Heart right ventricle (tissue), 16 donors: ENCODE data around the gene CAND2. TPM values are rescaled to one million over a fixed set of nuclear protein-coding genes. Genes with fewer than 3 reads are reported as not detected.
"Not testable (repeated sequence)": the region's sequence is repeated elsewhere in the genome, so short reads cannot be mapped to it uniquely, and the experiment has no call there.

Experiments
- ATAC-seq, 8 donors: fragments of 200-7000 bp; cut with Tn5 transposase; one replicate each; pipeline ENCODE4 v1.9.1; 2020; ENCODE audit warnings: mild to moderate bottlenecking in 8 of 8, moderate library complexity in 8 of 8, moderate number of reproducible peaks in 1 of 8
- DNase-seq, 2 donors: peaks; one replicate each; pipeline ENCODE4 v3.0.0-alpha.2; 2020
- H3K27ac ChIP-seq, 10 donors: fragments of 200-600 bp; sonication (generic) in 2 of 10; one replicate each; pipeline versions ENCODE4 v1.5.0 to v1.8.0; 2020 to 2022; ENCODE audit warnings: mild to moderate bottlenecking in 3 of 10
- H3K27me3 ChIP-seq, 7 donors: fragments of 200-600 bp; one replicate each; pipeline ENCODE4 v1.8.0; 2021 to 2022; ENCODE audit warnings: mild to moderate bottlenecking in 2 of 7
- H3K36me3 ChIP-seq, 9 donors: fragments of 200-600 bp; sonication (generic) in 1 of 9; one replicate each; pipeline versions ENCODE4 v1.5.0 to v1.8.0; 2020 to 2022; ENCODE audit warnings: mild to moderate bottlenecking in 2 of 9
- H3K4me1 ChIP-seq, 9 donors: fragments of 200-600 bp; sonication (generic) in 1 of 9; one replicate each; pipeline versions ENCODE4 v1.5.0 to v1.8.0; 2020 to 2022; ENCODE audit warnings: mild to moderate bottlenecking in 4 of 9
- H3K4me3 ChIP-seq, 10 donors: fragments of 200-600 bp; sonication (generic) in 2 of 10; one replicate each; pipeline versions ENCODE4 v1.5.0 to v1.8.0; 2020 to 2022; ENCODE audit warnings: mild to moderate bottlenecking in 7 of 10, moderate library complexity in 2 of 10
- H3K9me3 ChIP-seq, 11 donors: fragments of 200-600 bp in 10 of 11; sonication (generic) in 2 of 11; one replicate each; pipeline versions ENCODE4 v1.5.0 to v1.8.0; 2013 to 2022; ENCODE audit warnings: mild to moderate bottlenecking in 2 of 11, control low read depth in 1 of 11, moderate library complexity in 1 of 11
- CTCF ChIP-seq, 9 donors: fragments of 200-600 bp; sonication (generic) in 2 of 9; IDR thresholded peaks; one replicate each; pipeline versions ENCODE4 v1.5.0 to v1.8.0; 2021 to 2022; ENCODE audit warnings: antibody characterized with exemption in 9 of 9, mild to moderate bottlenecking in 5 of 9, moderate library complexity in 1 of 9
- WGBS, 2 donors: extraction: QIAGEN DNeasy Blood & Tissue Kit; methylation state at CpG; one replicate each; pipeline ENCODE4 v1.1.7; 2013; ENCODE audit warnings: inconsistent platforms in 1 of 2; 5-methylcytosine and 5-hydroxymethylcytosine counted together
- intact Hi-C, 10 donors: fragments of 100-400 bp; cut with DNase I; formaldehyde crosslinking; loops; one replicate each; pipeline versions ENCODE4 v1.11.1 to v1.14.2; 2022
- polyA plus RNA-seq, 2 donors: library from polyadenylated mRNA; stranded (reverse); fragments of 200-250 nt; gene quantifications; one replicate each; pipeline ENCODE4 v1.2.3, GENCODE V29; 2013
- total RNA-seq, 10 donors: library from RNA; stranded (reverse); fragmentation: NEBNext Ultra II Directional in 3 of 10; extraction: Animal tissue kit (Norgen Biotek cat#: 25700) in 3 of 10; gene quantifications; one replicate each; pipeline versions ENCODE4 v1.2.1 to v1.2.4, GENCODE V29; 2021 to 2023
- donor health status: Arrhythmogenic right ventricular cardiomyopathy.
- donor health status: ischemic (EF 13 %, LVEDD 7.1; RV severe dilation, severe dysfunction).
- donor health status: healthy with polysubstance abuse.
- donor health status: DM: no; HTN: yes; CAD: no.
- donor health status: DM: no; HTN: no; CAD: no.
- donor health status: ischemic (EF 25% LVEDD 6.9; RV normal size, moderate dysfunction).
- donor health status: ischemic (EF 25% LVEDD 5.7; RV mildly dilated, moderate dysfunction).
- donor health status: healthy.
- donor health status: DM: yes; HTN: yes; CAD: no.
- donor health status: Ischemic cardiomyopathy.
- donor health status: ischemic (EF 35%, LVEDD 5.7; RV mildly dilated, moderate dysfunction).
- donor health status: nonischemic (EF 11% LVEDD 7.7; RV severe dilation, severe dysfunction).
- donor health status: DM: yes; HTN: yes; CAD: no.
- donor health status: PGD.
- donor health status: ischemic (EF 29% LVEDD 5.4; RV normal size, mild dysfunction).
- donor health status: nonischemic (EF 23%, LVEDD 6.1; RV moderate dilation, normal function).

Gene CAND2
- total and polyA plus RNA-seq, 12 donors, result 9.2 to 99.0 (median 63.1) TPM

GRCh38 chr3:12785096-12785495 lies 11.4 kb upstream of the CAND2 start:
- no peaks in the 10 kb centered on the region for H3K9me3 ChIP-seq
- DNase-seq, result no peak
- no peaks in the 10 kb centered on the region for H3K27me3 ChIP-seq
- H3K4me3 ChIP-seq, result no peak overlapping the region
- intact Hi-C loops, result no loop called here
- no peaks in the 10 kb centered on the region for H3K4me1 ChIP-seq
- 71 to 80% methylated on average over 4 of the region's 4 CpGs for WGBS, 2 donors
- no peaks in the 10 kb centered on the region for H3K36me3 ChIP-seq
- H3K27ac ChIP-seq, result no peak overlapping the region
- ATAC-seq, result no peak
- no peak for TF ChIP-seq CTCF (IDR thresholded peaks at IDR 0.05)

- H3K4me1 ChIP-seq, result not testable (repeated sequence)
- peak; percentile 72 to 79 for DNase-seq
These were observed 9.1 kb upstream of the CAND2 start for GRCh38 chr3:12787346-12787745.

GRCh38 chr3:12787967-12788690 lies 8.4 kb upstream of the CAND2 start:
- H3K27ac ChIP-seq, H3K4me3 ChIP-seq, H3K36me3 ChIP-seq, H3K9me3 ChIP-seq, H3K4me1 ChIP-seq, ATAC-seq, DNase-seq, H3K27me3 ChIP-seq: not testable (repeated sequence)
- 88 to 89% methylated on average over 23 of the region's 23 CpGs for WGBS, 2 donors
- intact Hi-C loops, result loop anchor here in 1 of 10 donors (2.0 kb wide), 1 partner anchor 53 kb away; the partner anchor contains the start of gene RPL32

More at GRCh38 chr3:12787346-12787745, 9.1 kb upstream of the CAND2 start:
- peak in 3 of 8 donors; percentile 49 to 84 (median 52) for ATAC-seq
- H3K9me3 ChIP-seq, H3K27ac ChIP-seq, H3K36me3 ChIP-seq, H3K27me3 ChIP-seq, H3K4me3 ChIP-seq: not testable (repeated sequence)
- peak in 8 of 9 donors; percentile 20 to 67 (median 39) for TF ChIP-seq CTCF (IDR thresholded peaks at IDR 0.05)
- WGBS, 2 donors, result 56 to 68% methylated on average over 9 of the region's 9 CpGs
- intact Hi-C loops, result loop anchor here in 1 of 10 donors (2.0 kb wide), 1 partner anchor 53 kb away; the partner anchor contains the start of gene RPL32

GRCh38 chr3:12791430-12791829 lies 5.0 kb upstream of the CAND2 start:
- Histone ChIP-seq H3K4me1 (peaks cover 0 to 8% (median 6%) of the 10 kb centered on the region in 9 donors), H3K36me3 (no peaks in the 10 kb centered on the region), H3K27ac (no peak overlapping the region), H3K9me3 (no peaks in the 10 kb centered on the region), H3K27me3 (peaks cover 0 to 8% (median 0%) of the 10 kb centered on the region in 7 donors), H3K4me3 (no peak overlapping the region)
- DNase-seq (no peak), ATAC-seq (no peak)
- intact Hi-C loops, result loop anchor here in 1 of 10 donors (10.0 kb wide), 1 partner anchor 53 kb away; the partner anchor contains the start of gene RPL32
- no peak for TF ChIP-seq CTCF (IDR thresholded peaks at IDR 0.05)
- WGBS, 2 donors, result 88 to 97% methylated on average over 1 of the region's 1 CpG

GRCh38 chr3:12793701-12794100 lies 2.8 kb upstream of the CAND2 start:
- DNase-seq (no peak), ATAC-seq (no peak)
- H3K4me1 ChIP-seq, result peaks cover 0 to 23% (median 12%) of the 10 kb centered on the region in 9 donors
- H3K27me3 ChIP-seq, result peaks cover 0 to 19% (median 0%) of the 10 kb centered on the region in 7 donors
- H3K4me3 ChIP-seq, result no peak overlapping the region
- 67 to 76% methylated on average over 5 of the region's 5 CpGs for WGBS, 2 donors
- TF ChIP-seq CTCF (IDR thresholded peaks at IDR 0.05), result no peak
- H3K9me3 ChIP-seq, result no peaks in the 10 kb centered on the region
- H3K36me3 ChIP-seq, result no peaks in the 10 kb centered on the region
- intact Hi-C loops, result loop anchor here in 2 of 10 donors (2.0 to 10.0 kb wide), 2 partner anchors 51 to 69 kb away; partner anchors contain the start of gene RPL32 (in 1 of the 2)
- H3K27ac ChIP-seq, result no peak overlapping the region
